ENCODE results near the gene NOS1AP.

NOS1AP gene

DNA sequence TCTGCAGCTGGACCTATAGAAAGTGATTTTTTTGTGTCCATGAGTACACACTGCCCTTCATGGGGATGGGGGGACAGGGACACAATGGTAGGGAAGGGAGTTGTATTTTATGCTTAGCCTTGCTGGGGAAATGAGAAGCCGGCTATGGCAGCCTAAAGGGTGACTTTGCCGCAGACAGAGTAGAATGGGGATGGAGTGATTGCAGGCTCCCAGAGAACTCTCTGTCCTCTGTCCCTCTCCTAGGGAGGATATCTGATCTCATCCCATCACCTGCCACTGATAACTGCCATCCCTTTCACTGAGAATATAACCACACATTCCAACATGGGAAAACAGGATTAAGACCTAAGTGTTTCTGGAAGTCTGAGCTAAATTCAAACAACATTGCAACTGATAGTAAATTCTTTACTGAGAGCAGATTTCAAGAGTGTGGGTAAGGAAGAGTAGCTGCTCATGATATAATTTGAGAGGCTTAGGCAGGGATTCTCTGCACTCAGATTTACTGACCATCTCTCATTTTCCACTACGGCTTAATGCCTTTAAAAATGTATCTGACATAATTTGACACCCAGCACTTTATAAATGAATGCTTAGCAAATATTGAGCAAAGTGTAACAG, 328.6 kb downstream of the NOS1AP start:
- TF ChIP-seq, protein P1, sequence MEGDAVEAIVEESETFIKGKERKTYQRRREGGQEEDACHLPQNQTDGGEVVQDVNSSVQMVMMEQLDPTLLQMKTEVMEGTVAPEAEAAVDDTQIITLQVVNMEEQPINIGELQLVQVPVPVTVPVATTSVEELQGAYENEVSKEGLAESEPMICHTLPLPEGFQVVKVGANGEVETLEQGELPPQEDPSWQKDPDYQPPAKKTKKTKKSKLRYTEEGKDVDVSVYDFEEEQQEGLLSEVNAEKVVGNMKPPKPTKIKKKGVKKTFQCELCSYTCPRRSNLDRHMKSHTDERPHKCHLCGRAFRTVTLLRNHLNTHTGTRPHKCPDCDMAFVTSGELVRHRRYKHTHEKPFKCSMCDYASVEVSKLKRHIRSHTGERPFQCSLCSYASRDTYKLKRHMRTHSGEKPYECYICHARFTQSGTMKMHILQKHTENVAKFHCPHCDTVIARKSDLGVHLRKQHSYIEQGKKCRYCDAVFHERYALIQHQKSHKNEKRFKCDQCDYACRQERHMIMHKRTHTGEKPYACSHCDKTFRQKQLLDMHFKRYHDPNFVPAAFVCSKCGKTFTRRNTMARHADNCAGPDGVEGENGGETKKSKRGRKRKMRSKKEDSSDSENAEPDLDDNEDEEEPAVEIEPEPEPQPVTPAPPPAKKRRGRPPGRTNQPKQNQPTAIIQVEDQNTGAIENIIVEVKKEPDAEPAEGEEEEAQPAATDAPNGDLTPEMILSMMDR (IDR thresholded peaks at IDR 0.05; ENCODE audit: insufficient read depth, low read depth, low read length, missing control alignments) = no peak
- DNase-seq (ENCODE audit: low read depth) = no peak
- H3K4me3 ChIP-seq (ENCODE audit: low read length) = no peak overlapping the region

DNA sequence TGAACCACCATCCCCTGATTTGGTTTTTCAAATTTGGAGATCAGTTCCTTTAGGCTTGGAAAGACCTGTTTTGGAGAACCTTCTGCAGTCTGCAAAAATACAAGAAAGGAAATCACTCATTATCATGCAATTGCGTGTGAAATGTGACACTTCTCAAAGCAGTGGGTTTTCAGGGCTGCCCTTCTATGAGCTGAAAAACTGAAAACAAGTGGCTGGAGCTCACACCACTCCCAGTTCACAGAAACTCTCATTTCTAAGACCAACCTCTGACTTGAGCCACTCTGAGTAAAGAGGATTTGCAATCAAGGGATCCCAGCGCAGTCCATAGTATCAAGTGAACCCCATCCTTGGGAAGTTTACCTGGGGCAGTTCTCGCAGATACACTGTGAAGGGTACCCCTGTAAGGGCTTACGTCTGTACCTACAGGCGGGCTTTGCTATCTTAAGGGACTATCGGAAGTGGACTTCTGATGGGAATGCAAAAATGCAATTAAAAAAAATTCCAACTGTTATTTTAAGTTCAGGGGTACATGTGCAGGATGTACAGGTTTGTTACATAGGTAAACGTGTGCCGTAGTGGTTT, 329.6 kb downstream of the NOS1AP start:
- TF ChIP-seq, protein P1 (IDR thresholded peaks at IDR 0.05; ENCODE audit: insufficient read depth, low read depth, low read length, missing control alignments) = no peak
- H3K4me3 ChIP-seq (ENCODE audit: low read length) = no peak overlapping the region

DNA sequence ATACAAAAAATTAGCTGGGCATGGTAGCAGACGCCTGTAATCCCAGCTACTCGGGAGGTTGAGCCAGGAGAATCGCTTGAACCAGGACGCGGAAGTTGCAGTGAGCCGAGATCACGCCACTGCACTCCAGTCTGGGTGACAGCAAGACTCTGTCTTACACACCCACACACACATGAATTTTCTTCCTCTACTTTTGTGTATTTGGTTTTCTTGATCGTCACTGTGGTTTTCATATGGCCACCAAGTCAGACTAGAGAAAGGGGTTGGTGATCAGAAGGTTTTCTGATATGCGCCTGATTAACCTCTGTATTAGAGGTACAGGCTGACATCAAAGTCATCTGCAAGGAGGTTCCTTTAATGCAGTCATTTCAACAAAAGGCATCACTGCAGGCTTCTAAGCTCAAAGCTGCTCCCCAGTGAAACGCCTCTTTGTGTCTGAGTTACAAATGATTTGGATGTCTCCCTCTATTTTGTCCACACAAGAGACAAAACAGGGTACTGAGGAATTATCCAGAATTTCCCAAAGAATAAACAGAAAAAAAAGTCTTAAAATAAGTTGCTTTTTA, 331.4 kb downstream of the NOS1AP start:
- TF ChIP-seq, protein P1 (IDR thresholded peaks at IDR 0.05; ENCODE audit: insufficient read depth, low read depth, low read length, missing control alignments) = no peak
- H3K4me3 ChIP-seq (ENCODE audit: low read length) = no peak overlapping the region
- DNase-seq (ENCODE audit: low read depth) = no peak

More for the DNA sequence above, 329.6 kb downstream of the NOS1AP start:
- DNase-seq (ENCODE audit: low read depth) = no peak

DNA sequence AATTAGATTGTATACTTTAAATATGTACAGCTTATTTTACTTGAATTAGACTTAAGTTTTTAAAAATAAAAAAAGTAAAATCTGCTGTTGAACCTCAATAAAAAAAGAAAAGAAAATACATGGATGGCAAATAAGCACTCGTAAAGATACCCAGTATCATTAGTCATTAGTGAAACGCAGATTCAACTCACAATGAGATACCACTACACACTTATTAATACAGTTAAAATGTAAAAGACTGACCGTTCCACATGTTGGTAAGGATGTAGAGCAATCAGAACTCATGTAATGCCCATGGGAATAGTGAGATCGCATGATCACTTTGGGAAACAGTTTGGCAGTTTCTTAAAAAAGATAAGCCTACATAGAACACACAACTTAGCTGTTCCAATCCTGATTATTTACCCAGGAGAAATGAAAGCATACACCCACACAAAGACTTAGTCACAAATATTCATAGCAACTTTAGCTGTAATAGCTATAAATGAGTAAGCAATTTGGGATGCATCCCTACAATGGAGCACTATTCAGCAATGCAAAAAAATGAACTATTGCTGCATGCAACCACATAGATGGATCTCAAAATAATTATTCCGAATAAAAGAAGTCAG, 335.2 kb downstream of the NOS1AP start:
- peak; percentile 71 for DNase-seq (ENCODE audit: low read depth)
- TF ChIP-seq, protein P1 (IDR thresholded peaks at IDR 0.05; ENCODE audit: insufficient read depth, low read depth, low read length, missing control alignments) = no peak
- H3K4me3 ChIP-seq (ENCODE audit: low read length) = no peak overlapping the region

DNA sequence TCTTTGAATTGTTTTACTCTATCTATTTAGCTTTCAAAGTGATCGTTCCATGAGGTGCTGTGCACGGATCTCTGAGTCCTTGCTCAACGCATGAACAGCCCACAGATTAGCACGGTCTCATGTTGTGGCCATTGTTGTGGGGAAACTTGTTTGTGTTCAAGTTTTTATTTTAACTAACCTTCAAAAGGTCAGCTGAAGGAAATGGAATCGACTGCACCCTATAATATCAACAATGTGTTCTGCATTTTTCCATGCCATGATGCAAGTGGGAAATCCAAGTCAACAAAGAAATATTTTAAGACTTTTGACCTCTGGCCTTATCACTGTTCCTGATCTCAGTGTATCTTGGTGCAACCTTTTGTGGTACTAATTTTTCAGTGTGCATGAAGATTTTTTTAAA, 336.3 kb downstream of the NOS1AP start:
- DNase-seq (ENCODE audit: low read depth) = no peak
- TF ChIP-seq, protein P1 (IDR thresholded peaks at IDR 0.05; ENCODE audit: insufficient read depth, low read depth, low read length, missing control alignments) = no peak
- H3K4me3 ChIP-seq (ENCODE audit: low read length) = no peak overlapping the region

DNA sequence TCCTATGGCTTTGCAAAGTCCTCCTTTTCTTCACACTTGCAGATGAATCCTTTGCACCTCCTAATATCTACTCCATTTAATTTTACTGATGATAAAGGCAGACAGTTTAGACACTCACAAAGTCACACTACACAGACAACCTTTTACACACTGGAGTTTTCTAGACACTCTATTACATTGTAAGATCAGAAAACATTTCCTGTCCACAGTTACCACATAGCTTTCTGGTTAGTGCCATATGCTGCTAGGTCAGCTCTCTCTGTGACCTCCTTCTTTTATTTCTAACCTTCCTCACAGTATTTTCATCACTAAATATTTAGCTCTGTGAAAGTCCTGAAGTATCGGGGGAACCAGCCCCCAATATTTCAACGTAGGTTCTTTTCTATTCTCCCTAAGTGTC, 337.3 kb downstream of the NOS1AP start:
- TF ChIP-seq, protein P1 (IDR thresholded peaks at IDR 0.05; ENCODE audit: insufficient read depth, low read depth, low read length, missing control alignments) = no peak
- DNase-seq (ENCODE audit: low read depth) = no peak
- H3K4me3 ChIP-seq (ENCODE audit: low read length) = no peak overlapping the region

Measured in epithelial cell of esophagus (primary cell).